Measurements from ENCODE around the gene SUSD3. TPM values are rescaled to one million over a fixed set of nuclear protein-coding genes. Genes with fewer than 3 reads are reported as not detected.
A peak's percentile ranks its signal among the peaks of the same experiment; 100 is the strongest.

Gene SUSD3
- polyA plus RNA-seq, 4 donors: 8.5 to 10.3 (median 10.2) TPM

GRCh38 chr9:93134015-93134739 is 75.7 kb downstream of the SUSD3 start, which contains the start of gene NINJ1:
Gene NINJ1 (minus strand): TSS chr9:93134251. CDS start chr9:93134217, 34 bp downstream.
- DNase-seq (ENCODE audit: low read depth in 4 of 4, low spot score in 2 of 4): peak; percentile 55 to 68 (median 63)

Other genes with a start within 250 kb of the SUSD3 start
- 10 to 100 TPM in 3 of 4 donors, 1 to 10 TPM in 1; 8.0 to 10.5 (median 10.1) TPM for gene ZNF484, start 180.7 kb upstream of the SUSD3 start, polyA plus RNA-seq (ENCODE audit: insufficient read length in 4 of 4)
- 1 to 10 TPM; 5.1 to 9.5 (median 6.4) TPM for gene FGD3, start 111.2 kb upstream of the SUSD3 start, polyA plus RNA-seq (ENCODE audit: insufficient read length in 4 of 4)
- gene CARD19, start 37.5 kb downstream of the SUSD3 start, polyA plus RNA-seq (ENCODE audit: insufficient read length in 4 of 4): 10 to 100 TPM; 19.6 to 25.8 (median 24.1) TPM
- gene NINJ1, start 75.5 kb downstream of the SUSD3 start, polyA plus RNA-seq (ENCODE audit: insufficient read length in 4 of 4): 10 to 100 TPM; 40.5 to 57.6 (median 50.8) TPM
- 10 to 100 TPM; 14.6 to 34.7 (median 27.1) TPM for gene WNK2, start 125.4 kb downstream of the SUSD3 start, polyA plus RNA-seq (ENCODE audit: insufficient read length in 4 of 4)